HEK293 (cell line): Measurements from ENCODE around the gene UBL4A.

Source experiments
- CTCF ChIA-PET: fragments of 350-600 bp; formaldehyde crosslinking; extraction: SDS; loops from one replicate; lab custom pipeline; 2021; ENCODE audit warnings: antibody characterized with exemption; lab: Yijun Ruan, JAX
- POLR2A ChIA-PET: fragments of 300-600 bp; formaldehyde crosslinking; extraction: SDS; loops from one replicate; lab custom pipeline; 2020; ENCODE audit warnings: antibody characterized with exemption, inconsistent platforms; lab: Yijun Ruan, JAX
- H3K27ac ChIP-seq: fragments of 200-500 bp; sonication (Bioruptor generic); 2 replicates; pipeline ENCODE4 v1.5.1; 2014; ENCODE audit warnings: low read depth, low read length, control low read depth, inconsistent platforms; ENCODE audit errors: extremely low read depth
- H3K36me3 ChIP-seq, 2 experiments: fragments of 200-500 bp in 1 of 2; sonication (Bioruptor generic) in 1 of 2; 1 replicate in 1 of 2; 2 replicates in 1 of 2; pipeline ENCODE4 v1.5.1; 2014 to 2017; ENCODE audit warnings: inconsistent platforms in 2 of 2, low read length in 2 of 2; ENCODE audit not compliant: control insufficient read depth in 2 of 2, insufficient read depth in 1 of 2
- H3K4me1 ChIP-seq: fragments of 200-500 bp; sonication (Bioruptor generic); 2 replicates; pipeline ENCODE4 v1.5.1; 2014; ENCODE audit warnings: mild to moderate bottlenecking, low read length, inconsistent platforms; ENCODE audit not compliant: control insufficient read depth, insufficient read depth
- H3K4me3 ChIP-seq: 2 replicates; pipeline ENCODE4 v1.5.1; 2011; ENCODE audit warnings: low read depth, mild to moderate bottlenecking, control low read depth, low read length, moderate library complexity
- H3K9me3 ChIP-seq: fragments of 200-500 bp; sonication (Bioruptor generic); 2 replicates; pipeline ENCODE4 v1.5.1; 2014; ENCODE audit warnings: low read depth, low read length, inconsistent platforms; ENCODE audit not compliant: control insufficient read depth, insufficient read depth
- GLIS1 ChIP-seq: fragments of 450-650 bp; formaldehyde crosslinking; IDR thresholded peaks from 2 replicates; pipeline ENCODE4 v1.5.1; 2016; ENCODE audit warnings: missing biosample characterization, missing genetic modification characterization
- HIC1 ChIP-seq: fragments of 450-650 bp; formaldehyde crosslinking; IDR thresholded peaks from 2 replicates; pipeline ENCODE4 v1.5.1; 2016; ENCODE audit warnings: missing biosample characterization, missing genetic modification characterization
- HOXD13 ChIP-seq: sonication (generic); formaldehyde crosslinking; IDR thresholded peaks from 2 replicates; pipeline ENCODE4 v1.8.0; 2022; ENCODE audit warnings: missing genetic modification reagents, borderline replicate concordance
- KLF10 ChIP-seq: fragments of 450-650 bp; IDR thresholded peaks from 2 replicates; pipeline ENCODE4 v1.5.1; 2018; ENCODE audit warnings: missing biosample characterization, mild to moderate bottlenecking, missing genetic modification characterization
- KLF8 ChIP-seq: fragments of 450-650 bp; formaldehyde crosslinking; IDR thresholded peaks from 2 replicates; pipeline ENCODE4 v1.5.1; 2016; ENCODE audit warnings: missing biosample characterization, missing genetic modification characterization
- KLF9 ChIP-seq: fragments of 450-650 bp; formaldehyde crosslinking; IDR thresholded peaks from 2 replicates; pipeline ENCODE4 v1.5.1; 2016; ENCODE audit warnings: missing biosample characterization, missing genetic modification characterization, low read depth
- PATZ1 ChIP-seq: fragments of 450-650 bp; formaldehyde crosslinking; IDR thresholded peaks from 2 replicates; pipeline ENCODE4 v1.5.1; 2016; ENCODE audit warnings: missing biosample characterization, missing genetic modification characterization
- PRDM10 ChIP-seq: fragments of 450-650 bp; formaldehyde crosslinking; IDR thresholded peaks from 2 replicates; pipeline ENCODE4 v1.5.1; 2016; ENCODE audit warnings: missing biosample characterization, missing genetic modification characterization
- SCRT1 ChIP-seq: fragments of 450-650 bp; formaldehyde crosslinking; IDR thresholded peaks from 2 replicates; pipeline ENCODE4 v1.5.1; 2016; ENCODE audit warnings: missing biosample characterization, missing genetic modification characterization, borderline replicate concordance
- SP7 ChIP-seq: fragments of 450-650 bp; formaldehyde crosslinking; IDR thresholded peaks from 2 replicates; pipeline ENCODE4 v1.5.1; 2016; ENCODE audit warnings: missing biosample characterization, missing genetic modification characterization
- ZBTB10 ChIP-seq: fragments of 450-650 bp; formaldehyde crosslinking; IDR thresholded peaks from 2 replicates; pipeline ENCODE4 v1.5.1; 2016; ENCODE audit warnings: missing biosample characterization, missing genetic modification characterization
- ZBTB20 ChIP-seq: fragments of 450-650 bp; formaldehyde crosslinking; IDR thresholded peaks from 2 replicates; pipeline ENCODE4 v1.5.1; 2016; ENCODE audit warnings: missing biosample characterization, missing genetic modification characterization
- ZFHX2 ChIP-seq: fragments of 450-650 bp; formaldehyde crosslinking; conservative IDR thresholded peaks from 2 replicates; pipeline ENCODE4 v1.5.1; 2016; ENCODE audit warnings: missing biosample characterization, missing genetic modification characterization
- ZFP69B ChIP-seq: fragments of 450-650 bp; formaldehyde crosslinking; IDR thresholded peaks from 2 replicates; pipeline ENCODE4 v1.5.1; 2016; ENCODE audit warnings: missing biosample characterization, missing genetic modification characterization
- ZNF335 ChIP-seq: fragments of 450-650 bp; formaldehyde crosslinking; conservative IDR thresholded peaks from 2 replicates; pipeline ENCODE4 v1.5.1; 2016; ENCODE audit warnings: missing biosample characterization, missing genetic modification characterization
- ZNF394 ChIP-seq: fragments of 450-650 bp; formaldehyde crosslinking; IDR thresholded peaks from 2 replicates; pipeline ENCODE4 v1.5.1; 2016; ENCODE audit warnings: missing biosample characterization, missing genetic modification characterization, mild to moderate bottlenecking, moderate library complexity, borderline replicate concordance
- ZNF398 ChIP-seq: fragments of 450-650 bp; formaldehyde crosslinking; IDR thresholded peaks from 2 replicates; pipeline ENCODE4 v1.5.1; 2017; ENCODE audit warnings: missing biosample characterization, missing genetic modification characterization
- ZNF558 ChIP-seq: fragments of 450-650 bp; formaldehyde crosslinking; IDR thresholded peaks from 2 replicates; pipeline ENCODE4 v1.5.1; 2016; ENCODE audit warnings: missing biosample characterization, missing genetic modification characterization
- ZNF600 ChIP-seq: fragments of 450-650 bp; formaldehyde crosslinking; IDR thresholded peaks from 2 replicates; pipeline ENCODE4 v1.5.1; 2016; ENCODE audit warnings: missing biosample characterization, missing genetic modification characterization
- ZNF629 ChIP-seq: fragments of 450-650 bp; formaldehyde crosslinking; IDR thresholded peaks from 2 replicates; pipeline ENCODE4 v1.5.1; 2017; ENCODE audit warnings: missing biosample characterization, missing genetic modification characterization
- ZNF692 ChIP-seq: fragments of 450-650 bp; formaldehyde crosslinking; IDR thresholded peaks from 2 replicates; pipeline ENCODE4 v1.5.1; 2016; ENCODE audit warnings: missing biosample characterization, missing genetic modification characterization

UBL4A gene

GRCh38 chrX:154486396-154487207 is at the start of gene UBL4A:
TSS of gene UBL4A (minus strand) at chrX:154486615. CDS start at chrX:154486584, 31 bp downstream.
- H3K4me1 ChIP-seq, result no peaks in the 10 kb centered on the region; the same call in 1 of the 2 replicates
- H3K4me3 ChIP-seq, result peak within 1 kb of the TSS; percentile 55
- H3K36me3 ChIP-seq, result peaks cover 0 to 38% of the 10 kb centered on the region in 2 experiments; a peak in 1 of 3 replicates
- POLR2A ChIA-PET, result interaction anchor here (0.7 to 3.1 kb wide), 12 partner anchors 8 to 116 kb away, joined by 3 to 10 read pairs (median 4); partner anchors contain the start of genes FAM3A, LAGE3, PLXNA3 and RPL10
- CTCF ChIA-PET, result interaction anchor here (0.6 to 2.1 kb wide), 6 partner anchors 9 to 732 kb away, joined by 3 to 6 read pairs (median 4); no protein-coding TSS in a partner anchor
- H3K9me3 ChIP-seq, result no peaks in the 10 kb centered on the region; the same call in 1 of the 2 replicates
- peak within 1 kb of the TSS; percentile 94; the same call in 1 of the 2 replicates for H3K27ac ChIP-seq
- TF ChIP-seq SP7 (tag by site-specific recombination) (peak; percentile 71), PATZ1 (peak; percentile 88), KLF8 (tag by site-specific recombination) (peak; percentile 84), HOXD13 (CRISPR knock-in tag) (no peak), ZBTB20 (tag by site-specific recombination) (peak; percentile 24; the same call in 1 of the 2 replicates), ZFP69B (tag by site-specific recombination) (0 out of 2 replicates have a peak, but pooled peaks have one; percentile 29), KLF9 (tag by site-specific recombination) (peak; percentile 67), ZNF600 (tag by site-specific recombination) (peak; percentile 40; the same call in 1 of the 2 replicates), ZNF398 (tag by site-specific recombination) (peak; percentile 91), ZNF558 (tag by site-specific recombination) (no peak), KLF10 (tag by site-specific recombination) (peak; percentile 73), ZNF335 (peak; percentile 68), ZNF629 (peak; percentile 44; the same call in 1 of the 2 replicates), PRDM10 (peak; percentile 96), ZNF692 (tag by site-specific recombination) (peak; percentile 51; the same call in 1 of the 2 replicates), GLIS1 (tag by site-specific recombination) (peak; percentile 96), SCRT1 (no peak), ZBTB10 (tag by site-specific recombination) (peak; percentile 77), HIC1 (tag by site-specific recombination) (peak; percentile 68; the same call in 1 of the 2 replicates), ZNF394 (tag by site-specific recombination) (no peak), ZFHX2 (tag by site-specific recombination) (peak; percentile 99)
